ENCODE measurements around the gene GLT1D1. TPM values are rescaled to one million over a fixed set of nuclear protein-coding genes. Genes with fewer than 3 reads are reported as not detected.

GLT1D1 gene
- polyA plus RNA-seq, 1 donor, result 0.91 TPM

GRCh38 chr12:128976120-128976738 is 123.0 kb downstream of the GLT1D1 start:
- H3K4me3 ChIP-seq (ENCODE audit: low read length), result no peak overlapping the region
- no peaks in the 10 kb centered on the region for H3K4me1 ChIP-seq (ENCODE audit: control insufficient read depth, insufficient read depth, low read length)
- H3K9me3 ChIP-seq (ENCODE audit: control insufficient read depth, low read depth, low read length), result no peaks in the 10 kb centered on the region
- DNase-seq, result peak in 1 of 2 donors; percentile 24
- peaks cover 12% of the 10 kb centered on the region for H3K27me3 ChIP-seq (ENCODE audit: control insufficient read depth, insufficient read depth, low read length)
- no peaks in the 10 kb centered on the region for H3K36me3 ChIP-seq (ENCODE audit: control insufficient read depth, insufficient read depth, low read length)
- H3K27ac ChIP-seq (ENCODE audit: low read length), result no peak overlapping the region
- 20% methylated on average over 1 of the region's 22 CpGs for WGBS (ENCODE audit: insufficient coverage, low lambda C conversion rate)

GRCh38 chr12:128977441-128977840 is 124.2 kb downstream of the GLT1D1 start:
- H3K4me1 ChIP-seq (ENCODE audit: control insufficient read depth, insufficient read depth, low read length), result no peaks in the 10 kb centered on the region
- no peak for DNase-seq
- H3K27me3 ChIP-seq (ENCODE audit: control insufficient read depth, insufficient read depth, low read length), result peaks cover 12% of the 10 kb centered on the region
- H3K4me3 ChIP-seq (ENCODE audit: low read length), result no peak overlapping the region
- WGBS (ENCODE audit: insufficient coverage, low lambda C conversion rate), result 87% methylated on average over 3 of the region's 6 CpGs
- H3K36me3 ChIP-seq (ENCODE audit: control insufficient read depth, insufficient read depth, low read length), result no peaks in the 10 kb centered on the region
- no peaks in the 10 kb centered on the region for H3K9me3 ChIP-seq (ENCODE audit: control insufficient read depth, low read depth, low read length)
- H3K27ac ChIP-seq (ENCODE audit: low read length), result no peak overlapping the region

GRCh38 chr12:128978067-128978466 is 124.8 kb downstream of the GLT1D1 start:
- no peak for DNase-seq
- Histone ChIP-seq H3K36me3 (ENCODE audit: control insufficient read depth, insufficient read depth, low read length) (no peaks in the 10 kb centered on the region), H3K27me3 (ENCODE audit: control insufficient read depth, insufficient read depth, low read length) (peaks cover 12% of the 10 kb centered on the region), H3K9me3 (ENCODE audit: control insufficient read depth, low read depth, low read length) (no peaks in the 10 kb centered on the region), H3K27ac (ENCODE audit: low read length) (no peak overlapping the region), H3K4me1 (ENCODE audit: control insufficient read depth, insufficient read depth, low read length) (no peaks in the 10 kb centered on the region), H3K4me3 (ENCODE audit: low read length) (no peak overlapping the region)
- no CpG with 5 or more reads among the region's 14 CpGs for WGBS (ENCODE audit: insufficient coverage, low lambda C conversion rate)

GRCh38 chr12:128980623-128981022 is 127.3 kb downstream of the GLT1D1 start:
- Histone ChIP-seq H3K4me1 (ENCODE audit: control insufficient read depth, insufficient read depth, low read length) (no peaks in the 10 kb centered on the region), H3K27me3 (ENCODE audit: control insufficient read depth, insufficient read depth, low read length) (peaks cover 4% of the 10 kb centered on the region), H3K27ac (ENCODE audit: low read length) (no peak overlapping the region), H3K36me3 (ENCODE audit: control insufficient read depth, insufficient read depth, low read length) (no peaks in the 10 kb centered on the region), H3K4me3 (ENCODE audit: low read length) (no peak overlapping the region), H3K9me3 (ENCODE audit: control insufficient read depth, low read depth, low read length) (no peaks in the 10 kb centered on the region)
- no peak for DNase-seq
- 73% methylated on average over 3 of the region's 15 CpGs for WGBS (ENCODE audit: insufficient coverage, low lambda C conversion rate)

- Histone ChIP-seq H3K4me3 (ENCODE audit: low read length) (no peak overlapping the region), H3K36me3 (ENCODE audit: control insufficient read depth, insufficient read depth, low read length) (no peaks in the 10 kb centered on the region), H3K27me3 (ENCODE audit: control insufficient read depth, insufficient read depth, low read length) (no peaks in the 10 kb centered on the region), H3K27ac (ENCODE audit: low read length) (no peak overlapping the region), H3K9me3 (ENCODE audit: control insufficient read depth, low read depth, low read length) (no peaks in the 10 kb centered on the region), H3K4me1 (ENCODE audit: control insufficient read depth, insufficient read depth, low read length) (no peaks in the 10 kb centered on the region)
- no CpG with 5 or more reads among the region's 8 CpGs for WGBS (ENCODE audit: insufficient coverage, low lambda C conversion rate)
- DNase-seq, result no peak
Observed at GRCh38 chr12:128981971-128982533, 128.8 kb downstream of the GLT1D1 start.

GRCh38 chr12:128982933-128983332 is 129.7 kb downstream of the GLT1D1 start:
- no peaks in the 10 kb centered on the region for H3K36me3 ChIP-seq (ENCODE audit: control insufficient read depth, insufficient read depth, low read length)
- WGBS (ENCODE audit: insufficient coverage, low lambda C conversion rate), result no CpG with 5 or more reads among the region's 9 CpGs

GRCh38 chr12:128983371-128983770 is 130.1 kb downstream of the GLT1D1 start:
- WGBS (ENCODE audit: insufficient coverage, low lambda C conversion rate), result no CpG with 5 or more reads among the region's 14 CpGs
- Histone ChIP-seq H3K36me3 (ENCODE audit: control insufficient read depth, insufficient read depth, low read length) (no peaks in the 10 kb centered on the region), H3K27ac (ENCODE audit: low read length) (no peak overlapping the region), H3K4me1 (ENCODE audit: control insufficient read depth, insufficient read depth, low read length) (no peaks in the 10 kb centered on the region), H3K4me3 (ENCODE audit: low read length) (no peak overlapping the region), H3K27me3 (ENCODE audit: control insufficient read depth, insufficient read depth, low read length) (no peaks in the 10 kb centered on the region), H3K9me3 (ENCODE audit: control insufficient read depth, low read depth, low read length) (no peaks in the 10 kb centered on the region)
- DNase-seq, result no peak

More at GRCh38 chr12:128982933-128983332, 129.7 kb downstream of the GLT1D1 start:
- Histone ChIP-seq H3K4me1 (ENCODE audit: control insufficient read depth, insufficient read depth, low read length) (no peaks in the 10 kb centered on the region), H3K27ac (ENCODE audit: low read length) (no peak overlapping the region), H3K27me3 (ENCODE audit: control insufficient read depth, insufficient read depth, low read length) (no peaks in the 10 kb centered on the region), H3K9me3 (ENCODE audit: control insufficient read depth, low read depth, low read length) (no peaks in the 10 kb centered on the region), H3K4me3 (ENCODE audit: low read length) (no peak overlapping the region)
- no peak for DNase-seq

GRCh38 chr12:128986957-128987356 is 133.7 kb downstream of the GLT1D1 start:
- no peak overlapping the region for H3K27ac ChIP-seq (ENCODE audit: low read length)
- H3K4me1 ChIP-seq (ENCODE audit: control insufficient read depth, insufficient read depth, low read length), result no peaks in the 10 kb centered on the region
- DNase-seq, result no peak
- no peaks in the 10 kb centered on the region for H3K9me3 ChIP-seq (ENCODE audit: control insufficient read depth, low read depth, low read length)
- H3K36me3 ChIP-seq (ENCODE audit: control insufficient read depth, insufficient read depth, low read length), result no peaks in the 10 kb centered on the region
- no peaks in the 10 kb centered on the region for H3K27me3 ChIP-seq (ENCODE audit: control insufficient read depth, insufficient read depth, low read length)
- no peak overlapping the region for H3K4me3 ChIP-seq (ENCODE audit: low read length)
- WGBS (ENCODE audit: insufficient coverage, low lambda C conversion rate), result 100% methylated on average over 2 of the region's 10 CpGs

- Histone ChIP-seq H3K27ac (ENCODE audit: low read length) (no peak overlapping the region), H3K27me3 (ENCODE audit: control insufficient read depth, insufficient read depth, low read length) (no peaks in the 10 kb centered on the region), H3K9me3 (ENCODE audit: control insufficient read depth, low read depth, low read length) (no peaks in the 10 kb centered on the region), H3K36me3 (ENCODE audit: control insufficient read depth, insufficient read depth, low read length) (no peaks in the 10 kb centered on the region), H3K4me1 (ENCODE audit: control insufficient read depth, insufficient read depth, low read length) (no peaks in the 10 kb centered on the region), H3K4me3 (ENCODE audit: low read length) (no peak overlapping the region)
- DNase-seq, result no peak
- no CpG with 5 or more reads among the region's 1 CpG for WGBS (ENCODE audit: insufficient coverage, low lambda C conversion rate)
Observed at GRCh38 chr12:128989287-128989686, 136.0 kb downstream of the GLT1D1 start.

- no peaks in the 10 kb centered on the region for H3K27me3 ChIP-seq (ENCODE audit: control insufficient read depth, insufficient read depth, low read length)
- H3K36me3 ChIP-seq (ENCODE audit: control insufficient read depth, insufficient read depth, low read length), result no peaks in the 10 kb centered on the region
- no peak overlapping the region for H3K27ac ChIP-seq (ENCODE audit: low read length)
- no peak overlapping the region for H3K4me3 ChIP-seq (ENCODE audit: low read length)
- 100% methylated on average over 1 of the region's 6 CpGs for WGBS (ENCODE audit: insufficient coverage, low lambda C conversion rate)
- DNase-seq, result no peak
- H3K4me1 ChIP-seq (ENCODE audit: control insufficient read depth, insufficient read depth, low read length), result no peaks in the 10 kb centered on the region
- H3K9me3 ChIP-seq (ENCODE audit: control insufficient read depth, low read depth, low read length), result no peaks in the 10 kb centered on the region
Observed at GRCh38 chr12:128991716-128992115, 138.4 kb downstream of the GLT1D1 start.

- Histone ChIP-seq H3K36me3 (ENCODE audit: control insufficient read depth, insufficient read depth, low read length) (no peaks in the 10 kb centered on the region), H3K4me1 (ENCODE audit: control insufficient read depth, insufficient read depth, low read length) (no peaks in the 10 kb centered on the region), H3K9me3 (ENCODE audit: control insufficient read depth, low read depth, low read length) (no peaks in the 10 kb centered on the region), H3K27me3 (ENCODE audit: control insufficient read depth, insufficient read depth, low read length) (no peaks in the 10 kb centered on the region), H3K27ac (ENCODE audit: low read length) (no peak overlapping the region), H3K4me3 (ENCODE audit: low read length) (no peak overlapping the region)
- WGBS (ENCODE audit: insufficient coverage, low lambda C conversion rate), result no CpG with 5 or more reads among the region's 8 CpGs
- DNase-seq, result no peak
Observed at GRCh38 chr12:128992116-128992515, 138.8 kb downstream of the GLT1D1 start.

Measured in large intestine (tissue), 3 donors.